Measurements from ENCODE around the gene PAX3.

Gene PAX3

DNA sequence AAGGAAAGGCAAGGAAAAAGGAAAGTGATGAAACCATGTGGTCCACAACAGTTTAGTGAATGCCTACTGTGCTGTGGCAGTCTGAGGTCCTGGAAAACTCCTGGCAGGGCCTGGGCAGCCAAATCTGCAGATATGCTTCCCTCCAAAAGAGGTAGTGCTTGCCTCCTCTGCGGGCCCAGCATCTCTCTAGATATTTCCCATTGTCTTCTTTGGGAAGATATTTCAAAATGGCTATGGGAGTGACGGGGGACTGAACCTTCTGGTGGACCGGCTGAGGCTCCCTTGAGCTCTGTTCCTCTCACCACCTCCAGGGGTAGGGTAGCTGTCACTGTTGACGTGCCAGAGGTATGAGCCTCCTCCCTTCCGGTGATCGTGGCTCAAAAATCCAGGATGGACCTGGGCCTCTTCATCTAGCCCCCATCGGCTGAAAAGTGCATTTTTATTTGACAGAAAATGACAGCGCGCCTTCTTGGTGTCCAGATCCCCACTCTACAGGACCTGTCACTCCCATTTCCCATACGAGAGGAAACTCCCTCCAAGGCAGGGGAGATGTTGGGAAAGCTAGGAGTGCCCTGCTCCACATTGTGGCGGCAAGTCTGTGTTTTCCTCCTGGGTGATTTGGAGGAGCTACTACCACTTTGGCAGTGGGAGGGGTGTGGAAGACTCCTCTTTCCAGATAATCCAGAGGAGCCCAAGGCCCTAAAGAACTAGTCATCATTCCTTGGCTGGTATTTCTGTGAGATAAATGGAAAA is 9.4 kb upstream of the PAX3 start:
- H2AK5ac ChIP-seq (ENCODE audit: low read length), result no peak overlapping the region
- no peaks in the 10 kb centered on the region for H3K79me1 ChIP-seq (ENCODE audit: low read length)
- H3K56ac ChIP-seq (ENCODE audit: low read length), result no peak overlapping the region
- no peak for DNase-seq
- H3K9ac ChIP-seq (ENCODE audit: low read length), result no peak overlapping the region
- H3K23ac ChIP-seq (ENCODE audit: low read length), result no peak overlapping the region
- H3K27ac ChIP-seq (ENCODE audit: low read depth, low read length), result no peak overlapping the region
- H2BK5ac ChIP-seq (ENCODE audit: low read length), result no peak overlapping the region
- H3K4me2 ChIP-seq (ENCODE audit: low read length), result no peak overlapping the region
- no peak overlapping the region for H2BK15ac ChIP-seq (replicated peaks; ENCODE audit: low read depth)
- no peak overlapping the region for H3K4me3 ChIP-seq (ENCODE audit: low read length)
- H3K27me3 ChIP-seq (ENCODE audit: insufficient read depth, low read length, poor library complexity), result peaks cover 94% of the 10 kb centered on the region
- no peak overlapping the region for H3K18ac ChIP-seq (ENCODE audit: low read length)
- no peaks in the 10 kb centered on the region for H3K79me2 ChIP-seq (ENCODE audit: control insufficient read depth, insufficient read depth, low read length)
- no peak overlapping the region for H4K8ac ChIP-seq (ENCODE audit: low read depth, low read length)
- no peak overlapping the region for H3K4ac ChIP-seq (ENCODE audit: low read depth, low read length)
- peaks cover 2% of the 10 kb centered on the region for H3K4me1 ChIP-seq (ENCODE audit: control insufficient read depth, low read depth, low read length)
- no peak overlapping the region for H2BK120ac ChIP-seq (ENCODE audit: low read depth, low read length)
- no peak overlapping the region for H4K5ac ChIP-seq (ENCODE audit: low read length)
- H3K36me3 ChIP-seq (ENCODE audit: control insufficient read depth, insufficient read depth, low read length), result no peaks in the 10 kb centered on the region
- no CpG with 5 or more reads among the region's 11 CpGs for WGBS (ENCODE audit: extremely low coverage, insufficient coverage, low lambda C conversion rate)

DNA sequence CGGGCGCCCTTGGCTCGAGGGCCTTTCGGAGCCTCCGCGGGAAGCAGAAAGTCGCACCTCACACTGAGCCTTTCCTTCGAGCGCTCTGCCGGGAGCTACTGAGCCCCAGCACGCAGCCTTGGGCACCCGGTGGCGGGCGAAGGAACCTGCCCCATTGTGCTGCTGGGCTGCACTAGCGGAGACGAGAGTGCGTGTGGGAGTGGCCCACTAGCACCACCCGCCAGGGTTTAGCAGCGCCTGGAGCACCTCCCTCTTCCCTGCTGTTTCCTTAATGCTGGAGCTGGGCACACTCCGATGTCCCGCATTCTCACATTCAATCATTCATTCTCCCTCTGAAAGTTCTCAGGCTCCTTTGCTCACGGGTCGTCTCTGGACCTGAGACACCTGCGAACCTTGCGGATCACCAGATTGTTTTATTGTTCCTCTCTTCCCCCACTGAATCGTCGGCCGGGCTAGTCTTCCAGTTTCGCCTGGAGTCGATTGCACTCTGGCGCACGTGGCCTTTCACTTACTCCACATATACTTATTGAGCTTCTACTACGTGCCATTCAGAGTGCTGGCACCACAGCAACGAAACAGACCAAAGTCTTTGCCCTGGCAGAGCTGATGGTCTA is 8.5 kb upstream of the PAX3 start:
- Histone ChIP-seq H3K79me2 (ENCODE audit: control insufficient read depth, insufficient read depth, low read length) (no peaks in the 10 kb centered on the region), H3K79me1 (ENCODE audit: low read length) (no peaks in the 10 kb centered on the region), H4K5ac (ENCODE audit: low read length) (no peak overlapping the region), H3K9ac (ENCODE audit: low read length) (no peak overlapping the region), H3K27ac (ENCODE audit: low read depth, low read length) (no peak overlapping the region), H3K4me1 (ENCODE audit: control insufficient read depth, low read depth, low read length) (peaks cover 2% of the 10 kb centered on the region), H3K4me3 (ENCODE audit: low read length) (no peak overlapping the region), H2AK5ac (ENCODE audit: low read length) (no peak overlapping the region), H3K4ac (ENCODE audit: low read depth, low read length) (no peak overlapping the region), H3K27me3 (ENCODE audit: insufficient read depth, low read length, poor library complexity) (peaks cover 94% of the 10 kb centered on the region), H2BK120ac (ENCODE audit: low read depth, low read length) (no peak overlapping the region), H2BK15ac (replicated peaks; ENCODE audit: low read depth) (no peak overlapping the region), H4K8ac (ENCODE audit: low read depth, low read length) (no peak overlapping the region), H3K36me3 (ENCODE audit: control insufficient read depth, insufficient read depth, low read length) (no peaks in the 10 kb centered on the region), H3K56ac (ENCODE audit: low read length) (no peak overlapping the region), H3K23ac (ENCODE audit: low read length) (no peak overlapping the region), H3K4me2 (ENCODE audit: low read length) (no peak overlapping the region), H2BK5ac (ENCODE audit: low read length) (no peak overlapping the region), H3K18ac (ENCODE audit: low read length) (no peak overlapping the region)
- WGBS (ENCODE audit: extremely low coverage, insufficient coverage, low lambda C conversion rate), result no CpG with 5 or more reads among the region's 34 CpGs
- no peak for DNase-seq

- Histone ChIP-seq H4K8ac (ENCODE audit: low read depth, low read length) (no peak overlapping the region), H3K36me3 (ENCODE audit: control insufficient read depth, insufficient read depth, low read length) (no peaks in the 10 kb centered on the region), H3K79me1 (ENCODE audit: low read length) (no peaks in the 10 kb centered on the region), H3K4me2 (ENCODE audit: low read length) (no peak overlapping the region), H3K4me1 (ENCODE audit: control insufficient read depth, low read depth, low read length) (no peaks in the 10 kb centered on the region), H3K18ac (ENCODE audit: low read length) (no peak overlapping the region), H2AK5ac (ENCODE audit: low read length) (no peak overlapping the region), H3K79me2 (ENCODE audit: control insufficient read depth, insufficient read depth, low read length) (no peaks in the 10 kb centered on the region), H4K5ac (ENCODE audit: low read length) (no peak overlapping the region), H3K23ac (ENCODE audit: low read length) (no peak overlapping the region), H2BK5ac (ENCODE audit: low read length) (no peak overlapping the region), H3K56ac (ENCODE audit: low read length) (no peak overlapping the region), H3K27ac (ENCODE audit: low read depth, low read length) (no peak overlapping the region), H3K4me3 (ENCODE audit: low read length) (no peak overlapping the region), H3K27me3 (ENCODE audit: insufficient read depth, low read length, poor library complexity) (peaks cover 94% of the 10 kb centered on the region), H2BK120ac (ENCODE audit: low read depth, low read length) (no peak overlapping the region), H3K9ac (ENCODE audit: low read length) (no peak overlapping the region), H2BK15ac (replicated peaks; ENCODE audit: low read depth) (no peak overlapping the region), H3K4ac (ENCODE audit: low read depth, low read length) (no peak overlapping the region)
- WGBS (ENCODE audit: extremely low coverage, insufficient coverage, low lambda C conversion rate), result no CpG with 5 or more reads among the region's 27 CpGs
- DNase-seq, result no peak
Measured at GRCh38 chr2:222306393-222307142, 7.8 kb upstream of the PAX3 start.

DNA sequence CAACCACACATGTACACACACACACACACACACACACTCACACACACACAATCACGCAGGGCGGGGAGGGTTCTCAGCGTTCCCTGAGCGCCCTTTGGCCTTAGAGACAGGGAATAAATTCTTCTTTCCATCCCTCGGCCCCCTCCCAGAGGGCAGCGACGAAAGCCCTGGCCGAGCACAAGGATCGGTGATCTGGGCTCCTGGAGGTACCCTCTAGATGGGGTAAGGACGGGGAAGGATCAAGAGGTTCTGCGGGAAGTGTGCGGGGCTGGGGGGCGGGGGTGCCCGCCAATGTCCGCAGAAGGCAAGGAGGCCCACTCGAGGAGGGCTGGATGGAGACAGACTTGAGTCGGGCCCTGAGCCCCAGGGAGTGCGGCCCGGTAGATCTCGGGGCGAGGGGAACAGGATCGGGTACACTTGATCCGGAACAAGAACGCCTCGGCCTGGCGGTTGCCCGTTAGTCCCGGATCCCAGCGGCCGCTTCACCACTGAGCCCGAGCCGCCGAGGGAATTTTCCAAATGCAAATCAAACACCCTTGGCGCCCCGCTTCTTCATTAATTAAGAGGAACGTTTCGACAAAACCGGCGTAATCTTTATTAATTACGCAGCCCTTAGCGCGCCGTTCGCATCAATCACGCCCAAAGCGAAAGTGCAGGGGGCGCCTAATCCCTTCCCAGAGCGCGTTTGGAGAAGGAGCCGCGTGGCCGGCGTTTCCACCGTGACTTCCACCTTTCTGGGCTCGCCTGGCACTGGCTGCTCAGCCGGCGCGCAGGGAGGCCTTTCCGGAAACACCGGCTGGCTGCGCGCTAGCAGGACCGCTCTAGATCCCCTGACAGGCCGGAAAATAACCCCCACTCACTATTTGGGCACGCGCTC is 7.0 kb upstream of the PAX3 start:
- Histone ChIP-seq H3K9ac (ENCODE audit: low read length) (no peak overlapping the region), H3K79me1 (ENCODE audit: low read length) (no peaks in the 10 kb centered on the region), H2BK120ac (ENCODE audit: low read depth, low read length) (no peak overlapping the region), H3K18ac (ENCODE audit: low read length) (no peak overlapping the region), H3K27me3 (ENCODE audit: insufficient read depth, low read length, poor library complexity) (peaks cover 95% of the 10 kb centered on the region), H3K4me1 (ENCODE audit: control insufficient read depth, low read depth, low read length) (no peaks in the 10 kb centered on the region), H3K56ac (ENCODE audit: low read length) (no peak overlapping the region), H3K4me3 (ENCODE audit: low read length) (no peak overlapping the region), H3K79me2 (ENCODE audit: control insufficient read depth, insufficient read depth, low read length) (no peaks in the 10 kb centered on the region), H3K36me3 (ENCODE audit: control insufficient read depth, insufficient read depth, low read length) (no peaks in the 10 kb centered on the region), H3K27ac (ENCODE audit: low read depth, low read length) (no peak overlapping the region), H2AK5ac (ENCODE audit: low read length) (no peak overlapping the region), H3K23ac (ENCODE audit: low read length) (no peak overlapping the region), H3K4me2 (ENCODE audit: low read length) (no peak overlapping the region), H3K4ac (ENCODE audit: low read depth, low read length) (no peak overlapping the region), H4K5ac (ENCODE audit: low read length) (no peak overlapping the region), H2BK15ac (replicated peaks; ENCODE audit: low read depth) (no peak overlapping the region), H4K8ac (ENCODE audit: low read depth, low read length) (no peak overlapping the region), H2BK5ac (ENCODE audit: low read length) (no peak overlapping the region)
- WGBS (ENCODE audit: extremely low coverage, insufficient coverage, low lambda C conversion rate), result no CpG with 5 or more reads among the region's 66 CpGs
- no peak for DNase-seq

GRCh38 chr2:222304737-222305515 is 6.1 kb upstream of the PAX3 start:
- no CpG with 5 or more reads among the region's 39 CpGs for WGBS (ENCODE audit: extremely low coverage, insufficient coverage, low lambda C conversion rate)
- H2BK5ac ChIP-seq (ENCODE audit: low read length), result no peak overlapping the region
- H3K23ac ChIP-seq (ENCODE audit: low read length), result no peak overlapping the region
- H3K56ac ChIP-seq (ENCODE audit: low read length), result no peak overlapping the region
- H4K5ac ChIP-seq (ENCODE audit: low read length), result no peak overlapping the region
- DNase-seq, result no peak
- no peaks in the 10 kb centered on the region for H3K36me3 ChIP-seq (ENCODE audit: control insufficient read depth, insufficient read depth, low read length)
- no peak overlapping the region for H3K9ac ChIP-seq (ENCODE audit: low read length)
- no peak overlapping the region for H2AK5ac ChIP-seq (ENCODE audit: low read length)
- H3K4me1 ChIP-seq (ENCODE audit: control insufficient read depth, low read depth, low read length), result no peaks in the 10 kb centered on the region
- no peak overlapping the region for H2BK15ac ChIP-seq (replicated peaks; ENCODE audit: low read depth)
- no peak overlapping the region for H4K8ac ChIP-seq (ENCODE audit: low read depth, low read length)
- no peak overlapping the region for H2BK120ac ChIP-seq (ENCODE audit: low read depth, low read length)
- H3K79me2 ChIP-seq (ENCODE audit: control insufficient read depth, insufficient read depth, low read length), result no peaks in the 10 kb centered on the region
- H3K27ac ChIP-seq (ENCODE audit: low read depth, low read length), result no peak overlapping the region
- H3K79me1 ChIP-seq (ENCODE audit: low read length), result no peaks in the 10 kb centered on the region
- H3K4ac ChIP-seq (ENCODE audit: low read depth, low read length), result no peak overlapping the region
- no peak overlapping the region for H3K18ac ChIP-seq (ENCODE audit: low read length)
- H3K27me3 ChIP-seq (ENCODE audit: insufficient read depth, low read length, poor library complexity), result peaks cover 97% of the 10 kb centered on the region
- H3K4me3 ChIP-seq (ENCODE audit: low read length), result no peak overlapping the region
- H3K4me2 ChIP-seq (ENCODE audit: low read length), result no peak overlapping the region
